DMS114 treated with DMSO at 0.1 percent for 48 hours (cell line): ENCODE data around the gene TCEA2.

Experiments
- DNase-seq: peaks from one replicate; lab custom pipeline; 2025; ENCODE audit not compliant: unreplicated experiment; lab: John Stamatoyannopoulos, UW

Gene TCEA2

GRCh38 chr20:64064145-64064698, 1.2 kb downstream of the TCEA2 start:
- DNase-seq, result no peak

- no peak for DNase-seq
These were observed 2.3 kb downstream of the TCEA2 start for GRCh38 chr20:64065062-64065973.

- DNase-seq, result no peak
These were observed 3.0 kb downstream of the TCEA2 start for GRCh38 chr20:64065974-64066343.

- DNase-seq, result no peak
These were observed 4.1 kb downstream of the TCEA2 start for GRCh38 chr20:64067005-64067632.

- DNase-seq, result no peak
These were observed 4.8 kb downstream of the TCEA2 start for GRCh38 chr20:64067733-64068307.

- no peak for DNase-seq
These were observed 5.6 kb downstream of the TCEA2 start for GRCh38 chr20:64068386-64069208.

GRCh38 chr20:64069209-64069613, 6.2 kb downstream of the TCEA2 start:
- no peak for DNase-seq

- no peak for DNase-seq
These were observed 6.7 kb downstream of the TCEA2 start for GRCh38 chr20:64069614-64070243.

- no peak for DNase-seq
These were observed 7.4 kb downstream of the TCEA2 start for GRCh38 chr20:64070244-64070993.

GRCh38 chr20:64071341-64072332, 8.6 kb downstream of the TCEA2 start:
- DNase-seq, result no peak

GRCh38 chr20:64072498-64073063, 9.6 kb downstream of the TCEA2 start:
- no peak for DNase-seq

- DNase-seq, result no peak
These were observed 10.6 kb downstream of the TCEA2 start for GRCh38 chr20:64073476-64074183.

GRCh38 chr20:64074184-64074789, 11.3 kb downstream of the TCEA2 start:
- DNase-seq, result no peak

- no peak for DNase-seq
These were observed 12.0 kb downstream of the TCEA2 start for GRCh38 chr20:64074963-64075362.

- no peak for DNase-seq
These were observed 12.6 kb downstream of the TCEA2 start for GRCh38 chr20:64075556-64075955.

GRCh38 chr20:64076061-64076997, 13.3 kb downstream of the TCEA2 start:
- no peak for DNase-seq
